SK-N-MC (cell line): ENCODE data around the gene GORASP1.

Experiments used
- EZH2 ChIP-seq: fragments of 200-600 bp; sonication (generic); IDR thresholded peaks from one replicate; pipeline ENCODE4 v1.6.1; 2017; ENCODE audit warnings: antibody characterized with exemption
- POLR2AphosphoS5 ChIP-seq: IDR thresholded peaks from 2 replicates; pipeline ENCODE4 v1.6.1; 2012; ENCODE audit warnings: mild to moderate bottlenecking, low read depth, low read length, borderline replicate concordance

- TF ChIP-seq POLR2AphosphoS5 (no peak), EZH2 (no peak)
These were observed 4.7 kb upstream of the GORASP1 start for GRCh38 chr3:39112113-39112512.
